ENCODE results near the gene NR1I2. TPM values are rescaled to one million over a fixed set of nuclear protein-coding genes. Genes with fewer than 3 reads are reported as not detected.

Gene NR1I2
- total RNA-seq, 4 donors from 2014 or later, result not detected

DNA sequence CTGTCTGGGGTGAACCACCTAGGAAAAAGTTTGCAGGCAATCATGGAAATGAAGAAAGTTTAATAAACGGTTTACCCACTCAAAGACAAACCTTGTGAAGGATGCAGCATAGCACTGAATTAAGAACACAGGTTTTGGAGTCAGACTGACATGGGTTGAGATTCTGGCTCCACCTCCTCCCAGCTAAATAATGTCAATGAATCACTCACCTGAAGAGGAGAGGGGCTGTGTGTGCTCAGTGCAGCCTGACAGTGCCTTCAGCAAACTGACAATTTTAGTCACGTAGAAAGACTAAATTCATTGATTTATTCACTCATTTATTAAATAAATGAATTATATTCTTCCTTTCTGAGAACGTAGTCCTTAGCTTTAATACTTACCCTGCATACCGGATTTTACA lies 18.9 kb downstream of the NR1I2 start:
- no peak for TF ChIP-seq POLR2A (IDR thresholded peaks at IDR 0.05)
- TF ChIP-seq, protein P1, sequence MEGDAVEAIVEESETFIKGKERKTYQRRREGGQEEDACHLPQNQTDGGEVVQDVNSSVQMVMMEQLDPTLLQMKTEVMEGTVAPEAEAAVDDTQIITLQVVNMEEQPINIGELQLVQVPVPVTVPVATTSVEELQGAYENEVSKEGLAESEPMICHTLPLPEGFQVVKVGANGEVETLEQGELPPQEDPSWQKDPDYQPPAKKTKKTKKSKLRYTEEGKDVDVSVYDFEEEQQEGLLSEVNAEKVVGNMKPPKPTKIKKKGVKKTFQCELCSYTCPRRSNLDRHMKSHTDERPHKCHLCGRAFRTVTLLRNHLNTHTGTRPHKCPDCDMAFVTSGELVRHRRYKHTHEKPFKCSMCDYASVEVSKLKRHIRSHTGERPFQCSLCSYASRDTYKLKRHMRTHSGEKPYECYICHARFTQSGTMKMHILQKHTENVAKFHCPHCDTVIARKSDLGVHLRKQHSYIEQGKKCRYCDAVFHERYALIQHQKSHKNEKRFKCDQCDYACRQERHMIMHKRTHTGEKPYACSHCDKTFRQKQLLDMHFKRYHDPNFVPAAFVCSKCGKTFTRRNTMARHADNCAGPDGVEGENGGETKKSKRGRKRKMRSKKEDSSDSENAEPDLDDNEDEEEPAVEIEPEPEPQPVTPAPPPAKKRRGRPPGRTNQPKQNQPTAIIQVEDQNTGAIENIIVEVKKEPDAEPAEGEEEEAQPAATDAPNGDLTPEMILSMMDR (IDR thresholded peaks at IDR 0.05), result no peak

DNA sequence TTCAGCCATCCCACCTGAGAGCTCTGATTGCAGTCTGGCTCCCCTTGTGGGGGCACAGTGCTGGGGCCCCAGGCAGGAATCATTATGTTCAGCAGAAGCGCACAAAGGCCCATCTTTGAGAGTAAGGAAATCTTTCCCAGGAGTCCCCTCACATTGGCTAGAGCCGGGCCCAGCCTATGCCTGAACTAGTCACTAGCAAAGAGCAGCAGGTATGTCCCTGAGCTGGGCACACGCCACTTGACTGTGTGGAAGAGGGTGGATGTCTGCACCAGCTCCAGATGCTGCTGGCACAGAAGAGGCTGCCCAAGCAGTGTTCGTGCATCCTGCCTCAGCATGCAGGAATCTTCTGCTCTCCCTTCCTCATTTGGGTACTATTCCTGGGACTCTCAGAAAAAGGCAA lies 26.3 kb downstream of the NR1I2 start:
- TF ChIP-seq POLR2A (IDR thresholded peaks at IDR 0.05), result no peak
- TF ChIP-seq, protein P1 (IDR thresholded peaks at IDR 0.05), result no peak
- 73 to 84% methylated on average over 4 of the region's 4 CpGs for WGBS, 2 donors
- peak in 1 of 2 donors; percentile 72 for DNase-seq (ENCODE audit: low spot score in 2 of 2)
- no peak overlapping the region for H3K4me3 ChIP-seq (ENCODE audit: low read depth, poor library complexity, severe bottlenecking)
- intact Hi-C loops (cut with DNase I; ENCODE audit: low total_unique reads), result no loop called here

More for the DNA sequence above, 18.9 kb downstream of the NR1I2 start:
- no peak for DNase-seq (ENCODE audit: low spot score in 2 of 2)
- WGBS, 2 donors, result 49 to 62% methylated on average over 4 of the region's 4 CpGs
- intact Hi-C loops (cut with DNase I; ENCODE audit: low total_unique reads), result no loop called here
- no peak overlapping the region for H3K4me3 ChIP-seq (ENCODE audit: low read depth, poor library complexity, severe bottlenecking)

DNA sequence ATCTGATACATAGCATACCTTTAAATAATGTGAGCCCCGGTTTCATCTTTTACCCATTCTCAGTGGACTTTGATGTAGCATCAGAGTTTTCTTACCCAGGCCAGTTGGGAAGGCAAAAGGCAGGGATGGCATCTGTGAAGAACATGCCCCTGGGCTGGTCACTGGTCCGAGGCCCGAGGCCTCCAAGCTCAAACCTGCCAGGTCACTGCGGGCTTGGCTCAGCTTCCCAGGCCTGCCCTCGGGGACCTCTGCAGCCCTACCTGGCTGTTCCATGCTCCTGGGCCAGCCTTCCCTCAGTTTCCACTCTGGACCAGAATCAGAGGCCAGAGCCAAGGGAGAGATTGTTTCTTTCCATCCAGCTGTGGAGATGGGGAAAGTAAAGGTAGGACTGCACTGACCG lies 26.9 kb downstream of the NR1I2 start:
- intact Hi-C loops (cut with DNase I; ENCODE audit: low total_unique reads), result no loop called here
- WGBS, 2 donors, result 81 to 90% methylated on average over 6 of the region's 6 CpGs
- DNase-seq (ENCODE audit: low spot score in 2 of 2), result peak in 1 of 2 donors; percentile 70
- no peak overlapping the region for H3K4me3 ChIP-seq (ENCODE audit: low read depth, poor library complexity, severe bottlenecking)
- TF ChIP-seq, protein P1 (IDR thresholded peaks at IDR 0.05), result no peak
- TF ChIP-seq POLR2A (IDR thresholded peaks at IDR 0.05), result no peak

DNA sequence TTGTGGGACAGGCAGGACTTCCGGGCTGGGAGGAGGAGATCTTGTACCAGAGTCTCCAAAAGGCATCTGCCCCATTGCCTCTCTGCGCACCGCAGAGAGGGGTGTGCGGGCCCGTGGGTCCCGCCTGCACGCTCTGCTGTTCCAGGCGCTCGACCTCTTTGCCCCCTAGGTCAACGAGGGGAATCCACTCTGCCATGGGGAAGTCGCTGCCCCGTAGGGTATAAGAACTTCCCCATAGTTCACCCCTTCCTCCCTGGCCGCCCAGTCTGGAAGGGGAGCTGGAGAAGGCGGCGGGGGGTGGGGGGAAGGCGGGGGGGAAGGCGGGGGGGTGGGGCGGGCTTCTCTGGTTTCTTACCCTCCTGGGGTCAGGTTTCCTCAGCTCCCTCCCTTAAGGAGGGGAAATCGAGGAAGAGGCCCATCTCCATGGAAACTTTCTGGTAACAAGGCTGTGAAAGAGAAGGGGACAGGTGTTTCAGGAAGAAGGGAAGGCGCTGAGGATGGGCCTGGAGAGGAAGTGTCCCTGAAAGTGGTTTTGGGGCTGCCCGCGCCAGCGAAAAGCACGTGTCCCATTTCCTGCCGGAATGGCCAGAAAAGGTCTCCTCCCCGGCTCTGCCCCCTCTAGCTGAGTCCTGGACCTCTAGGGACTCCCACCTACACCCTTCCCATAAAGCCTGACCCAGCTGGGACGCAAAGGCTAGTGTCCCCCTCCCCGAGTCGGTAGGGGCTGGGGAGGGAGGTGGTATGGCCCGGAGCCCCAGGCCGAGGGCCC lies 27.5 kb downstream of the NR1I2 start:
- DNase-seq (ENCODE audit: low spot score in 2 of 2), result peak in 1 of 2 donors; percentile 82
- TF ChIP-seq, protein P1 (IDR thresholded peaks at IDR 0.05), result no peak
- no peak for TF ChIP-seq POLR2A (IDR thresholded peaks at IDR 0.05)
- whole genome bisulfite sequencing, 2 donors, result 29 to 41% methylated on average over 21 to 29 of the region's 31 CpGs
- peak overlapping the region; percentile 14 for H3K4me3 ChIP-seq (ENCODE audit: low read depth, poor library complexity, severe bottlenecking)
- intact Hi-C loops (cut with DNase I; ENCODE audit: low total_unique reads), result no loop called here

DNA sequence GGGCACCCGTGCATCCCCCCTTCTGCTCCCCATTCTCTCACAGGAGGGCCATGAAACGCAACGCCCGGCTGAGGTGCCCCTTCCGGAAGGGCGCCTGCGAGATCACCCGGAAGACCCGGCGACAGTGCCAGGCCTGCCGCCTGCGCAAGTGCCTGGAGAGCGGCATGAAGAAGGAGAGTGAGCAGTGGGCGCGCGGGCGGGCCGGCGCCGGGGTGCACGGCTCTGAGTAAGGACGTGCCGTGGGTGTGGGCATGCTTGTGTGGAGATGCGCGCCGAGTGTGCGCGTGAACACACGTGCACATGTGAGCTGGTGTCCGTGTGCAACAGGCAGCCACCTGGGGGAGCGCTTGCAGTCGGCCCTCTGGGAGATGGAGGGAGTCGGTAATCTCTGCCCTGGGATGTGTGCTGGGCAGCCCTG lies 28.1 kb downstream of the NR1I2 start:
- DNase-seq (ENCODE audit: low spot score in 2 of 2), result peak in 1 of 2 donors; percentile 81
- intact Hi-C loops (cut with DNase I; ENCODE audit: low total_unique reads), result no loop called here
- TF ChIP-seq, protein P1 (IDR thresholded peaks at IDR 0.05), result no peak
- TF ChIP-seq POLR2A (IDR thresholded peaks at IDR 0.05), result no peak
- WGBS, 2 donors, result 1 to 8% methylated on average over 15 to 23 of the region's 33 CpGs
- H3K4me3 ChIP-seq (ENCODE audit: low read depth, poor library complexity, severe bottlenecking), result peak overlapping the region; percentile 14

All from lower leg skin (tissue), 4 donors.